ENCODE data around the gene C4BPB.

GRCh38 chr1:207084701-207085180 is 3.9 kb upstream of the C4BPB start:
- no peak for TF ChIP-seq EZH2phosphoT487 (IDR thresholded peaks at IDR 0.05; ENCODE audit: borderline replicate concordance, low read depth, low read length)
- peak; percentile 77 for TF ChIP-seq CTCF (conservative IDR thresholded peaks at IDR 0.05; ENCODE audit: low read length)

Measured in OCI-LY7 (cell line).